GM12891 (cell line): ENCODE results near the gene RER1.

Experiments used
- PAX5 ChIP-seq: IDR thresholded peaks from 2 replicates; pipeline ENCODE4 v1.6.1; 2011; ENCODE audit warnings: low read length, moderate library complexity, mild to moderate bottlenecking; ENCODE audit not compliant: insufficient read depth, severe bottlenecking
- POLR2A ChIP-seq: IDR thresholded peaks from 2 replicates; pipeline ENCODE4 v1.6.1; 2011; ENCODE audit warnings: low read depth, low read length, control low read depth
- POLR2AphosphoS5 ChIP-seq: IDR thresholded peaks from 2 replicates; pipeline ENCODE4 v1.6.1; 2011; ENCODE audit warnings: low read depth, low read length, control low read depth
- POU2F2 ChIP-seq: IDR thresholded peaks from 2 replicates; pipeline ENCODE4 v1.6.1; 2011; ENCODE audit warnings: low read depth, mild to moderate bottlenecking, control low read depth, low read length, moderate library complexity
- SPI1 ChIP-seq: IDR thresholded peaks from 2 replicates; pipeline ENCODE4 v1.6.1; 2011; ENCODE audit warnings: low read depth, low read length, control low read depth
- TAF1 ChIP-seq: IDR thresholded peaks from 2 replicates; pipeline ENCODE4 v1.6.1; 2011; ENCODE audit warnings: low read depth, low read length, control low read depth

DNA sequence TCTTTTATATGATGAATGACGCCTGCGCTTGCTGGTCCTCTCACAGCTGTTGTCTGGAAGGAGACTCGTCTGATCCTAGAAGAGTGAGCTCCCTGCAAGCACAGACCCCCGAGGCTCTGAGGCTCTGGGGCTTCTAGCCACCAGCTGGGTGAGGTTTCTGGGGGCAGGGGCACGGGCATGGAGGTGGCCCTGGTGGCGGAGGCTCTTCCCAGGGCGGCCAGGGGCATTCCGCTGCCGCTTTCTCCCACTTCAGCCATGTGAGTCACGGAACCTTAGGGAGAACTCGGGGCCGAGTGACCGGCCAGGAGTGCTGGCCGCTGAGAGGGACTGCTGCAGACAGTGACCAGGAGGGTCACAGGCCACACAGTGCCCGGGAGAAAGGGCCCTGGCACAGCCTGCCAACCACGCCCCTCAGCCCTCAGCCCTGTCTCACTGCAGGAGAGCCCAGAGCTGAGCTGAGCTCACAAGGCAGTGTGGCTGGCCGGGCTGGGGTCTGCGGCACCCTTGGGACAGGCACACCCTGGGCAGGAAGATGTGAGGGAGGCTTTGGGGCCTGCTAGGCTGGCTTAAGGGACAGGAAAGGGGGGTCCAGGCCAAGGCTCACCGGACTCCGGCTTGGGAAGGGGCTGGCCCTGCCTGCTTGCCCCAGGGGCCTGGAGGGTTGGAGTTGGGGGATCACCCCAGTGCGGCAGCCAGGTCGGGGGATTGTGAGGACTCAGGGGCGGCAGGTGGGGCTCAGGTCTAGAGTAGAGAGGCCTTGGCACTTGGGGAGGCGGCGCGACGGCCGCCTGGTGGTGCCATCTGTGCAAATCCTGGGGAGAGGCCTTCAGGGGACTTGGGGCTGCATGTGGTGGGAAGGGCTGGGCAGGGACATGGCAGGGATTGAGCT lies 36.0 kb upstream of the RER1 start:
- TF ChIP-seq POLR2AphosphoS5 (no peak), POLR2A (no peak), SPI1 (no peak), PAX5 (no peak), POU2F2 (no peak), TAF1 (no peak)
